Fibroblast of upper back skin (primary cell): ENCODE measurements around the gene RAD54L2.
"Not testable (repeated sequence)": the region's sequence is repeated elsewhere in the genome, so short reads cannot be mapped to it uniquely, and the experiment has no call there.

Experiments
- DNase-seq: peaks from one replicate; pipeline ENCODE4 v3.0.0-alpha.2; 2013

Gene RAD54L2, protein sequence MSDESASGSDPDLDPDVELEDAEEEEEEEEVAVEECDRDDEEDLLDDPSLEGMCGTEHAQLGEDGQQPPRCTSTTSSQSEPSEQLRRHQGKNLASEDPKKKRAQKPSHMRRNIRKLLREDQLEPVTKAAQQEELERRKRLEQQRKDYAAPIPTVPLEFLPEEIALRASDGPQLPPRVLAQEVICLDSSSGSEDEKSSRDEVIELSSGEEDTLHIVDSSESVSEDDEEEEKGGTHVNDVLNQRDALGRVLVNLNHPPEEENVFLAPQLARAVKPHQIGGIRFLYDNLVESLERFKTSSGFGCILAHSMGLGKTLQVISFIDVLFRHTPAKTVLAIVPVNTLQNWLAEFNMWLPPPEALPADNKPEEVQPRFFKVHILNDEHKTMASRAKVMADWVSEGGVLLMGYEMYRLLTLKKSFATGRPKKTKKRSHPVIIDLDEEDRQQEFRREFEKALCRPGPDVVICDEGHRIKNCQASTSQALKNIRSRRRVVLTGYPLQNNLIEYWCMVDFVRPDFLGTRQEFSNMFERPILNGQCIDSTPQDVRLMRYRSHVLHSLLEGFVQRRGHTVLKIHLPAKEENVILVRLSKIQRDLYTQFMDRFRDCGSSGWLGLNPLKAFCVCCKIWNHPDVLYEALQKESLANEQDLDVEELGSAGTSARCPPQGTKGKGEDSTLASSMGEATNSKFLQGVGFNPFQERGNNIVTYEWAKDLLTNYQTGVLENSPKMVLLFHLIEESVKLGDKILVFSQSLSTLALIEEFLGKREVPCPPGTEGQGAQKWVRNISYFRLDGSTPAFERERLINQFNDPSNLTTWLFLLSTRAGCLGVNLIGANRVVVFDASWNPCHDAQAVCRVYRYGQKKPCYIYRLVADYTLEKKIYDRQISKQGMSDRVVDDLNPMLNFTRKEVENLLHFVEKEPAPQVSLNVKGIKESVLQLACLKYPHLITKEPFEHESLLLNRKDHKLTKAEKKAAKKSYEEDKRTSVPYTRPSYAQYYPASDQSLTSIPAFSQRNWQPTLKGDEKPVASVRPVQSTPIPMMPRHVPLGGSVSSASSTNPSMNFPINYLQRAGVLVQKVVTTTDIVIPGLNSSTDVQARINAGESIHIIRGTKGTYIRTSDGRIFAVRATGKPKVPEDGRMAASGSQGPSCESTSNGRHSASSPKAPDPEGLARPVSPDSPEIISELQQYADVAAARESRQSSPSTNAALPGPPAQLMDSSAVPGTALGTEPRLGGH (N-terminal part only)

DNA sequence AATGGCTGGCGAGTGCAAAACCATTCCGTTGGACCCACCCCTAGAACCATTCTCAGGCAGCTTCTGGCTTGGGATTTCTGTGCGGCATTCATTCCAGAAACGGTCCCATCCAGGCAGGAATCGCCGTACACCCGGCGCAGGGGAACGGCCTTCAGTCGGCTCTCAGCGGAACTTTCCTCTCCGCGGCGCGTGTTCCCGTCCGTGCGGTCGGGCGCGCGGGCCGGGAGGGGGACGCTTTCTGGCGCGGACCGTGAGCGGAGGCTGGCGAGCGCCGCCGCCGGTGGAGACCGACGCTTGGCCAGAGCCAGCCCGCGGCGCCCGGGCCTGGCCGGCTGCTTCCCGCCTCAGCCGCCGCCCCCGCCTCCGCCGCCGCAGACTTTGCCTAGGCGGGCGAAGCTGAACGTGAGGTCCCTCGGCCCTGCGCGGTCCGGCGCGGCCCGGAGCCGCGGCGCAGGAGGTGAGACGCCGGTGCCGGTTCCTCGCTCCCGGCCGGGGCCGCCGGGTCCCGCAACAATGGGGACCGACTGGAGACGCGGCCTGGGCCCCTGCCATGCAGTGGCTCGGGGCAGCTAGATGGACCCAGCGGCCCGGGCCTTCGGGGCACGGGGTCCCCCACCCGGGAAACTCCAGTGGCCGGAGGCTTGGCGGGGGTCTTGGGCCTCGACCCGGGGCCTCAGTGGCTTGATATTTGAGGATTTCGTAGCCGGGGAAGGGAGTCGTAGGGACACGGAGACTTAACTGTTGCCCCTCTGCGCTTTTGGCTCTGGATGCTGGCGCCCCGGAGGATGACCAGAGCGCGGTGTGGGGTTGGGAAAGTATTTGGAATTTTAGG is at the start of gene RAD54L2:
TSS of gene RAD54L2 (plus strand) at position 261 of the 832 bp plus-strand sequence. CDS start 51,702 bp downstream, outside the sequence.
- peak; percentile 82 for DNase-seq

- peak; percentile 92 for DNase-seq
Measured at GRCh38 chr3:51498876-51499738, 39.4 kb upstream of the RAD54L2 start.

DNA sequence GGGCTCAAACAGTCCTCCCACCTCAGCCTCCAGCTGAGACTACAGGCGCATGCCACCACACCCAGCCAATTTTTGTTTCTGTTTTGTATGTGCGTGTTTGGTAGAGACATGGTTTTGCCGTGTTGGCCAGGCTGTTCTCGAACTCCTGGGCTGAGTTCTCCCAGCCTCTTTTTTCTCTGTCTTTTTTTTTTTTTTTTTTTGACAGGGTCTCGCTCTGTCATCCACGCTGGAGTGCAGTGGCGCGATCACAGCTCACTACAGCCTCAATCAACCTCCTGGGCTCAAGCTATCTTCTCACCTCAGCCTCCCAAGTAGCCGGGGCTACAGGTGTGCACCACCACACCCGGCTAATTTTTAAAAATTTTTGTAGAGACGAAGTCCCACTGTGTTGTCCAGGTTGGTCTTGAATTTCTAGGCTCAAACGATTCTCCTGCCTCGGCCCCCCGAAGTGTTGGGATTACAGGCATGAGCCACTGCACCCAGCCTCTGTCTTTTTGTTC is 37.8 kb upstream of the RAD54L2 start:
- DNase-seq, result no peak

GRCh38 chr3:51501833-51502561 is 36.5 kb upstream of the RAD54L2 start:
- DNase-seq, result peak; percentile 73

DNA sequence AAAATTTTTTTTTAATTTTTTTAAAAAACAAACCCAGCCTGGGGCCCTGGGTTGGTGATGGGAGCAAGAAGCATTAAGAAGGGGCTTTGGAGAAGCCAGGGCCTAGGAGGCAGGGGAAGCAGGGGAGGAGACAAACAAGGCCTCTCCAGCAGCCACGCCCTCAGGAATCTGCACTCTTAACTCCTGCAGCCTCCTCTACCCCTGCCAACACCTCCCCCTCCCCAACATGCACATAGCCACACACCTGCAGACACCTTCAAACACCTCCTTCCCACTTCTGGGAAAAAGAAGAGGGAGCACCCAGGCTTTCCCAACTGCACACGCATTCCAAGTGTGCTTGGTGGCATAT is 36.0 kb upstream of the RAD54L2 start:
- DNase-seq, result no peak

- no peak for DNase-seq
Measured at GRCh38 chr3:51503007-51503406, 35.5 kb upstream of the RAD54L2 start.

- DNase-seq, result no peak
Measured at GRCh38 chr3:51508255-51508654, 30.3 kb upstream of the RAD54L2 start.

DNA sequence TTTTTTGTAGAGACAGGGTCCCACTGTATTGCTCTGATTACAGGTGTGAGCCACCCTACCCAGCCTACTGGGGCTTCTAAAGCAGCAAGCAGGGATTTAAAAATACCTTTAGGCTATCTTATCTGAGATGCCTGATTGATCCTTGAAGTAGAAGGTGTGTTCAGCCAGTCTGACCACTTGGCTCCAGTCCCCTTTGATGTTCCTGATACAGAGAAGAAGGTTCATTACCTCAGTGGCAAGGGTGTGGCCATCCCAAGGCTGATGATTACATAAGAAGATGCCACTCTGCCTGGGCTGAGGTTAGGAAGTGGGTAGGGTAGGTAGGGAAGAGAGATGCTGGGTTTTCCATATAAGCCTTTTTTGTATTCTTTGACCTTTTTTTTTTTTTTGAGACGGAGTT is 27.5 kb upstream of the RAD54L2 start:
- no peak for DNase-seq

- no peak for DNase-seq
Measured at GRCh38 chr3:51514210-51514609, 24.3 kb upstream of the RAD54L2 start.

GRCh38 chr3:51519848-51520247 is 18.7 kb upstream of the RAD54L2 start:
- no peak for DNase-seq

- not testable (repeated sequence) for DNase-seq
Measured at GRCh38 chr3:51520906-51521730, 17.4 kb upstream of the RAD54L2 start.

GRCh38 chr3:51522273-51522962 is 16.1 kb upstream of the RAD54L2 start:
- no peak for DNase-seq

DNA sequence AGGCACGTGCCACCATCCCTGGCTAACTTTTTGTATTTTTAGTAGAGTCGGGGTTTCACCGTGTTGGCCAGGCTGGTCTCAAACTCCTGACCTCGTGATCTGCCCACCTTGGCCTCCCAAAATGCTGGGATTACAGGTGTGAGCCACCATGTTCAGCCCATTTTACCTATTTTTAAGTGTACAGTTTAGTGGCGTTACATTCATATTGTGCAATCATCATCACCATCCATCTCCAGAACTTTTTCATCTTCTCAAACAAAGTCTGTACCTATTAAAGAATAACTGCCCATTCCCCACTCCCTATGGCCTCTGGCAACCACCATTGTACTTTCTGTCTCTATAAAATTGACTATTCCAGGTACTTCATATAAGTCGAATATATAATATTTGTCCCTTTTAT is 13.6 kb upstream of the RAD54L2 start:
- DNase-seq, result not testable (repeated sequence)

DNA sequence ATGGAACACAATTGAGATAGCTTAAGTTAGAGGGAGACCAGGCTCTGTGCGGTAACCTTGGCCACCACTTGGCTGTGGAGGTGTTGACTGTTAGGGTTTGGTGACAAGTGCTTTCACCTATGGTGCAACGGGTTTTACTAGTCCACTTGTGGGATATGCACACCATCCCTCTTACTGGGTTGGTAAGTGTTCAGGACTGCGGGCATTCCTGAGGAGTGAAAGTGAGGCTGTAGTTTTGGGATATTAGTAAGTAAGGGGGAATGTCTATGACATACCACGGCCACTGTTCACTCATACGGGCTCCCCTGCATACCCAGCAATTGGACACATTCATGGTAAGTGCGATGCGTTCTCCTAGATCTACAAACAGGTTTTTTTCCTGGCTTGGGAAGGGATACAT is 8.0 kb upstream of the RAD54L2 start:
- peak; percentile 1 for DNase-seq

GRCh38 chr3:51535146-51536019 is 3.1 kb upstream of the RAD54L2 start:
- DNase-seq, result no peak

DNA sequence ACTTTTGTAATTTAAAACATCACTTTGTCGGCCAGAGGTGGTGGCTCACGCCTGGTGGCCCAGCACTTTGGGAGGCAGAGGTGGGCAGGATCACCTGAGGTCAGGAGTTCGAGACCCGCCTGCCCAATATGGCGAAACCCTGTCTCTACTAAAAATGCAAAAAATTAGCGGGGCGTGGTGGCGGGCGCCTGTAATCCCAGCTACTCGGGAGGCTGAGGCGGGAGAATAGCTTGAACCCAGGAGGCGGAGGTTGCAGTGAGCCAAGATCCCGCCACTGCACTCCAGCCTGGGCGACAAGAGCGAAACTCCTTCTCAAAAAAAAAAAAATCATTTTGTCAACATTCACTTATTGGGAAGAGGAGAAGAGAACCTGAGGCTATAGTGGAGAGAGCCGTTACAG is 888 bp upstream of the RAD54L2 start:
- not testable (repeated sequence) for DNase-seq

DNA sequence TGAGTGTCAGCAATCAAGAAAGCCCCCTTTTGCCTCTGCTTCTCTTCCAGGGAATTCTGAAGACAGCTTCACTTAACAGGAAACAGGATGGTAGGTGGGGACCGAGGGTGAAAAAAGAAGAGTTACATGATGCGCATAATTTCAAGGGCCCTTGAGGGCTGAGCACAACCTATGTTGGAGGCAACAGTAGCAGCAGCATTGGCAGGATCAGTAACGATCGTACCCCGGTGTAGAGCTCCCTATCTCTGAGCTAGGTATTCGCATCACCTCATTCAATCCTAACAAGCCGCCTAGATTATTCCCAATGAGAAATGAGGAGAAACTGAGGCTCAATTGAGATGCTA is 432 bp upstream of the RAD54L2 start:
- peak; percentile 9 for DNase-seq
